Left cardiac atrium (tissue), 4 donors: ENCODE data around the gene DYNLT4. TPM values are rescaled to one million over a fixed set of nuclear protein-coding genes. Genes with fewer than 3 reads are reported as not detected.
"Not testable (repeated sequence)": the region's sequence is repeated elsewhere in the genome, so short reads cannot be mapped to it uniquely, and the experiment has no call there.

Experiments used
- ATAC-seq, 2 donors: fragments of 200-7000 bp; cut with Tn5 transposase; one replicate each; pipeline ENCODE4 v1.9.1; 2020; ENCODE audit warnings: mild to moderate bottlenecking in 2 of 2, moderate library complexity in 2 of 2
- DNase-seq: peaks from one replicate; pipeline ENCODE4 v3.0.0-alpha.2; 2020
- intact Hi-C, 2 donors: fragments of 100-400 bp; cut with DNase I; formaldehyde crosslinking; loops; one replicate each; pipeline versions ENCODE4 v1.14.1 to v1.15.1; 2022 to 2023
- total RNA-seq, 2 donors: library from RNA; stranded (reverse); fragmentation: NEBNext Ultra II Directional; extraction: Animal tissue kit (Norgen Biotek cat#: 25700); gene quantifications; one replicate each; pipeline ENCODE4 v1.2.1, GENCODE V29; 2021
- donor health status: DM: no; HTN: yes; CAD: no.
- donor health status: DM: no; HTN: yes; CAD: no; lungs with severe emphysema.
- donor health status: DM: yes; HTN: yes; CAD: no.
- donor health status: Dilated cardiomyopathy.

DYNLT4 gene
- total RNA-seq, 2 donors from 2014 or later: 0.71 to 0.79 TPM

DNA sequence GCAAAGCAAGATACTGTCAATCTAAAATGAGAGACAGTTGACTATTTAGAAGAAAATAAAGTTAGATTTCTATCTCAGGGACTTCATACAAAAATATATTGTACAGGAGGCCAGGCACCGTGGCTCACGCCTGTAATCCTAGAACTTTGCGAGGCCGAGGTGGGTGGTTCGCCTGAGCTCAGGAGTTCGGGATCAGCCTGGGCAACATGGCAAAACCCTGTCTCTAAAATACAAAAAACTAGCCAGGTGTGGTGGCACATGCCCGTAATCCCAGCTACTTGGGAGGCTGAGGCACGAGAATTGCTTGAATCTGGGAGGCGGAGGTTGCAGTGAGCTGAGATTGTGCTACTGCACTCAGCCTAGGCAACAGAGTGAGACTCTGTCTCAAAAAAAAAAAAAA is 8.8 kb upstream of the DYNLT4 start:
- intact Hi-C loops: not testable (repeated sequence)

DNA sequence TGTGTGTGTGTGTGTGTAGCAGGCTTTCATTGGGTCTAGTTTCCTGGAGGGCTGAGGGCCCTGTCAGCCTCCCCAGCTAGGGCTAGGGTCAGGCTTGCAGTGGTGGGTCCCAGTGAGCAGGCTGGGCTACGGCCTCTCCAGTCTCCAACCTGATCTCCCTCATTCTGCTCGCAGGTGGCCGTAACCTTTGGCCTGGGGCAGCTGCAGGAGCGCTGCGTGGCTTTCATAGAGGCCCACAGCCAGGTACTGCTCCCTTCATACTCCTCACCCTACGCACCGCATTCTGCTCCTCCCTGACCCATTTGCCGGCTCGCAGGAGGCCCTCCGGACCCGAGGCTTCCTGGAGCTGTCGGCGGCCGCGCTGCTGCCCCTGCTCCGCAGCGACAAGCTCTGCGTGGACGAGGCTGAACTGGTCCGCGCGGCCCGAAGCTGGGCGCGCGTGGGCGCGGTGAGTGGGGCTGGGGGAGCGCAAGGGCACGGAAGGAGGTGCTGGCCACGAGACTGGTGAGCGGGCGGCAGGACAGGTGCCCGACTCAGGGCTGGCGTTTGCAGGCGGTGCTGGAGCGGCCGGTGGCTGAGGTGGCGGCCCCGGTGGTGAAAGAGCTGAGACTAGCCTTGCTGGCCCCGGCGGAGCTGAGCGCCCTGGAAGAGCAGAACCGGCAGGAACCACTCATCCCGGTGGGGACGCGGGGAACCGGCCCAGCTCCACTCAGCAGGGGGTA is 5.8 kb upstream of the DYNLT4 start:
- intact Hi-C loops: no loop called here
- DNase-seq (peak; percentile 45), ATAC-seq (peak; percentile 0 to 1)

More for the DNA sequence above, 8.8 kb upstream of the DYNLT4 start:
- DNase-seq, ATAC-seq: not testable (repeated sequence)

DNA sequence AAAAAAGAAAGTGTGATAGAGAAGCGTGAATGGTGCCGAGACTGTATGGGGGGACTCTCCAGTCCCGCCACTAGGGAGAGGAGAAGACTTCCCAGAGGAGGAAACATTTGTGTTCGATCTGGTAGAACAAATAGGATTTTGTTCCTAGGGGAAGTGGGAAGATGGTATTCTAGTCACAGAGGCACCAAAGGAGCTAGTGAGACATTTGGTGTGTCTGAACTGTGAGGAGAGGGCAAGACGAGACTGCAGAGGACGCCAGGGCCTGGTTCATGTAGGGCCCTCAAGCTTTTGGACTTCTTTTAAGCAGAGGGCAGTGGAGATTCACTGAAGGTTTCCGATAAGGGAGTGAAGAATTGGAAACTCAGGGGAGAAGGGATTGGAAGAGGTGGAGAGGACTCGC is 4.1 kb upstream of the DYNLT4 start:
- ATAC-seq: no peak
- intact Hi-C loops: no loop called here
- no peak for DNase-seq

GRCh38 chr1:44810762-44811105 is 3.6 kb upstream of the DYNLT4 start:
- ATAC-seq, DNase-seq, intact Hi-C loops: not testable (repeated sequence)

- DNase-seq: peak; percentile 69
- no peak for ATAC-seq
- intact Hi-C loops: no loop called here
Measured at GRCh38 chr1:44810101-44810761, 3.1 kb upstream of the DYNLT4 start.

GRCh38 chr1:44808938-44809917 is 2.1 kb upstream of the DYNLT4 start:
- intact Hi-C loops: no loop called here
- DNase-seq (peak; percentile 72), ATAC-seq (peak in 1 of 2 donors; percentile 2)

- intact Hi-C loops: no loop called here
- DNase-seq: peak; percentile 90
- peak; percentile 60 to 61 for ATAC-seq
Measured at GRCh38 chr1:44808063-44808937, 1.1 kb upstream of the DYNLT4 start, which contains the start of gene BTBD19. BTBD19 (plus strand) TSS chr1:44808523; CDS start chr1:44808821, 298 bp downstream.

DNA sequence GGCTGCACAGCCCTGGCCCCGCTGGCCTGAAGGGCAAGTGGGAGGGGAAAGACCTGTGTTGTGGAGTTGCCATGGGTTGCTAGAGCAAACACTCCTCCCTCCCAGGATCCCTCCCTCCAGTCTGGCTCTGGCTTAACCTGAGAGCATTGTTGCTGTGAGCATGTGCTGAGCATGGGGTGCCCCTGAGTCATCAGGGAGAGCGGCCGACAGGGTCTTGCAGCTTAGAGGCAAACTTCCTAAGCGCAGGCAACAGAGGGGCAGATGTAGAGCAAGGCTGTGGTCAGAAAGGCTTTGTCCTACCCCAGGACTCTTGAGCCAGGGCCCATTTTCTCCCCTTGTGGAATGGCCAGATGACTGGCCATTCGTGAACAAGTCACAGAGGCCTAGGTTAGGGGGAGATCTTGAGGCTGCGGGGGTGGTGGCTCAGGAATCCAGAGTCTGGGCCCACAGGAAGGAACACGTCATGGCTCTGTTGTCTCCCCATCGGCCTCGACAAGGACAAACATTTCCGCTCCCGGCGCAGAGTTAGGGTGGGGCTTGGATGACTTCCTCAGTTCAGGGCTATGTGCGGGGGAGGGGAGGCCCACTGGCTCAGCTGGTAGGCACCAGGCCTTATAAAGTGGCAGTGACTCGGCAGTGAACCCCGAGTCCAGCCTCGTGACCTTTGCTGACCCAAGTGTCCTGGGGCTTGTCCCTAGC is 362 bp upstream of the DYNLT4 start:
- DNase-seq (peak; percentile 98), ATAC-seq (peak; percentile 82 to 83)
- intact Hi-C loops: no loop called here

DNA sequence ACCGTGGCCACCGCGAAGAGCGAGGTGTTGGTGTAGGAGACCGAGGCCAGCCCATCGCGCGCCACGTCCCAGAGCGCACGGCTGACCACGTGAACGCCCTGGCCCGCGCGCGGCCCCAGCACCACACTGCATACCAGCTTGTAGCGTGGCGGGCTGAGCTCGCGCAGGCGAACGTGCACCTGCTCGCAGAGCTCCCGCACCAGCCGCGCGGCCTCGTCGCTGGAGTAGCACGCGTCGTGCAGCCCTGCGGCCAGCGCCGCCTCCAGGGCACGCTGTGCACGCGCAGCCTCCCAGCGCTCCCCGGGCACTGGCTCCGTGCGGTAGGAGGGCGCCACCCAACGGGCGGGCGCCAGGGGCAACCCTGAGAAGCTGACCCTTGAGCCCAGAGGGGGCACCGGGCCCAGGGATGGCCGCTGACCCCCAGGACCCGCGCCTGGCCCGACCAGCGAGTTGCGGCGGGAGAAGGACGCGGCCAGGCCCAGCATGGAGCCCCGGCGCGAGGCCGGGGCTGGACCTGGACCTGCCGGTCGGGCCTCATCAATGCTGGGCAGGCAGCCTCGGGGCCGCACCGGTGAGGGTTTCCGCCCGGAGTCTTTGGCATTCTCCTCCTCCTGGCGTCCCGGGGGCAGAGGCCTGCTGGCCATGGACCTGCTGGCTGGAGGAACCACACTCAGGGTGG is 987 bp downstream of the DYNLT4 start:
- DNase-seq (no peak), ATAC-seq (no peak)
- intact Hi-C loops: no loop called here

GRCh38 chr1:44805311-44806024 is 1.7 kb downstream of the DYNLT4 start:
- no peak for ATAC-seq
- no peak for DNase-seq
- intact Hi-C loops: no loop called here

GRCh38 chr1:44803312-44804095 is 3.6 kb downstream of the DYNLT4 start:
- DNase-seq (no peak), ATAC-seq (no peak)
- intact Hi-C loops: no loop called here

GRCh38 chr1:44803062-44803311 is 4.2 kb downstream of the DYNLT4 start:
- DNase-seq (no peak), ATAC-seq (no peak)
- intact Hi-C loops: no loop called here

GRCh38 chr1:44802306-44803061 is 4.7 kb downstream of the DYNLT4 start:
- ATAC-seq: no peak
- DNase-seq: no peak
- intact Hi-C loops: no loop called here

DNA sequence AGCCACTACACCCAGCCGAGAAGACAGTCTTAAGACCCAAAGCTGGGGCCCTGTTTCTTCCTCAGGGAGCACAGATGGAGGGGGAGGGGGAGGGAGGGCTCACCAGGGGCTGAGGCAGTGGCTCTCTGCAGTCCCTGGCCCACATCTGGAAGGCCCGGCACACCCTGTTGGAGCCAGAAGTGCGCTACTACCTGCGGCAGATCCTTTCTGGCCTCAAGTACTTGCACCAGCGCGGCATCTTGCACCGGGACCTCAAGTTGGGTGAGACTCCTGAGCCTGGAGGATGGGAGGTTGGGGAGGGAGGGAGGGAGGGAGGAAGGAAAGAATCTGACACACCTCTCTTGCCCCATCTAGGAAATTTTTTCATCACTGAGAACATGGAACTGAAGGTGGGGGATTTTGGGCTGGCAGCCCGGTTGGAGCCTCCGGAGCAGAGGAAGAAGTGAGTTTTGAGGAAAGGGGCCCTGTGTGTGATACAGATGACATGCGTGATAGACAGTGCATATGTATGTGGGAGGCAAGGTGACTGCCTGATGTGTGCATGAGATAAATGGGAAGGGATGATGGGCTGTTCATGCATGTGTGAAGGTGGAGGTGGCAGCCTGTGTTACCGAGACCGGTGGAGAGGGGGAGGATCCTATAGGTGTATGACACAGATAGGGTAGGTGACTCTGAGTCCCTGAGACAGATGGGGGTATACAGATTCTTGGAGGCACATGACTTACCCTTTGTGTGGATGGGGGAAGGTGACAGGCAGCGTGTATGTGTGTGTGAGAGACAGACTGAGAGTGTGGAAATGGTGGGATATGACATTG is 5.5 kb downstream of the DYNLT4 start:
- ATAC-seq (no peak), DNase-seq (no peak)
- intact Hi-C loops: no loop called here
